ENCODE data around the gene KCNJ6.

Gene KCNJ6

GRCh38 chr21:37711836-37712568 lies 204.3 kb downstream of the KCNJ6 start:
- DNase-seq = peak; percentile 77 to 89 (median 87)

- DNase-seq = no peak
Observed at GRCh38 chr21:37711286-37711829, 204.9 kb downstream of the KCNJ6 start.

GRCh38 chr21:37710546-37711285 lies 205.5 kb downstream of the KCNJ6 start:
- no peak for DNase-seq

- no peak for DNase-seq
Observed at GRCh38 chr21:37704751-37705150, 211.5 kb downstream of the KCNJ6 start.

GRCh38 chr21:37702241-37702640 lies 214.0 kb downstream of the KCNJ6 start:
- DNase-seq = no peak

- DNase-seq = peak; percentile 73 to 83 (median 76)
Observed at GRCh38 chr21:37700641-37701202, 215.5 kb downstream of the KCNJ6 start.

GRCh38 chr21:37699024-37699775 lies 217.1 kb downstream of the KCNJ6 start:
- DNase-seq = no peak

- no peak for DNase-seq
Observed at GRCh38 chr21:37696936-37697335, 219.3 kb downstream of the KCNJ6 start.

GRCh38 chr21:37695111-37695510 lies 221.1 kb downstream of the KCNJ6 start:
- peak in 2 of 3 donors; percentile 13 for DNase-seq

GRCh38 chr21:37688952-37689659 lies 227.2 kb downstream of the KCNJ6 start:
- DNase-seq = peak in 1 of 3 donors; percentile 9

- DNase-seq = peak; percentile 46 to 70 (median 68)
Observed at GRCh38 chr21:37686991-37687810, 229.1 kb downstream of the KCNJ6 start.

GRCh38 chr21:37684547-37684946 lies 231.7 kb downstream of the KCNJ6 start:
- DNase-seq = no peak

GRCh38 chr21:37684115-37684493 lies 232.2 kb downstream of the KCNJ6 start:
- no peak for DNase-seq

GRCh38 chr21:37683396-37684114 lies 232.7 kb downstream of the KCNJ6 start:
- no peak for DNase-seq

GRCh38 chr21:37682966-37683365 lies 233.3 kb downstream of the KCNJ6 start:
- DNase-seq = no peak

GRCh38 chr21:37677006-37677405 lies 239.3 kb downstream of the KCNJ6 start:
- no peak for DNase-seq

GRCh38 chr21:37675202-37675801 lies 241.0 kb downstream of the KCNJ6 start:
- peak; percentile 65 to 87 (median 80) for DNase-seq

GRCh38 chr21:37673801-37674575 lies 242.3 kb downstream of the KCNJ6 start:
- DNase-seq = no peak

GRCh38 chr21:37671381-37671780 lies 244.9 kb downstream of the KCNJ6 start:
- DNase-seq = no peak
